GM21717 (cell line): ENCODE measurements around the gene KLHDC7B.
A peak's percentile ranks its signal among the peaks of the same experiment; 100 is the strongest.
"Not testable (repeated sequence)": the region's sequence is repeated elsewhere in the genome, so short reads cannot be mapped to it uniquely, and the experiment has no call there.

Experiments
- ATAC-seq: cut with Tn5 transposase; IDR thresholded peaks from one replicate; pipeline ENCODE4 v1.9.1; 2021; ENCODE audit warnings: mild to moderate bottlenecking, moderate library complexity; ENCODE audit not compliant: unreplicated experiment

KLHDC7B gene

GRCh38 chr22:50529416-50529896 lies 16.2 kb upstream of the KLHDC7B start:
- ATAC-seq, result no peak

DNA sequence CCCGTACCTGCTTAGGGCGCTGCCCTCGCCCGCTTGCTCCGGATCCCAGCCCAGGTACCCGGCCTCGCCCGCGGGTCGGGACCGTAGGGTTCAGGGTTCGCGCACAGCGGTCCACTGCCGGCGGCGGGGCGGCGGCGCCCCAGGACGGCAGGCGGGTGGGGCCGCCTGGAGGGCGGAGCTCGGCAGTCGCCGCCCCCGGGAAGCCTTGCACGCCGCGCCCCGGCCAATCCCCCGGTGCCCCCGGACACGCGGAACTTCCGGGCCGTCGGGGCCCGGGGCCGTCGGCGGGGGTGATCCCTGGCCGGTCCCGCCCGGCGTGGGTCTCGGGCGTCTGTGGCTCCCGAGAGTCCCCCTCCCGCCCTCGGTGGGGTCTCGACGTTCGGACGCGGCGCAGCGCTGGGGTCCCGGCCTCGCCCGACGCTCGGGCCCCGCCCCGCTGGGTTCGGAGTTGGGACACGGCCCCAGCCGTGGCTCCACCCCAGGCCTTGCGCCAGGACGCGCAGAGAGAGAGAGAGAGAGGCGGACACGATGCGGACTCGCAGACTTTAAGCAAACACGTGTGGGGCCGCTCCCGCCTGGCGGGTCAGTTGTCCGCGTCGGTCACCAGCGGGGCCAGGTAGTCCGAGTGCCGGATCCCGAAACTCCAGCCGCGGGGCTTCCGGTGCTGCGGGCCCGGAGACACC lies 15.7 kb upstream of the KLHDC7B start, which contains the start of gene TYMP:
TYMP (minus strand) TSS at position 116 of the 683 bp plus-strand sequence. CDS start 303 bp downstream, outside the sequence.
- no peak for ATAC-seq

GRCh38 chr22:50530580-50530876 lies 15.2 kb upstream of the KLHDC7B start:
- no peak for ATAC-seq

GRCh38 chr22:50530877-50531545 lies 14.7 kb upstream of the KLHDC7B start:
- no peak for ATAC-seq

DNA sequence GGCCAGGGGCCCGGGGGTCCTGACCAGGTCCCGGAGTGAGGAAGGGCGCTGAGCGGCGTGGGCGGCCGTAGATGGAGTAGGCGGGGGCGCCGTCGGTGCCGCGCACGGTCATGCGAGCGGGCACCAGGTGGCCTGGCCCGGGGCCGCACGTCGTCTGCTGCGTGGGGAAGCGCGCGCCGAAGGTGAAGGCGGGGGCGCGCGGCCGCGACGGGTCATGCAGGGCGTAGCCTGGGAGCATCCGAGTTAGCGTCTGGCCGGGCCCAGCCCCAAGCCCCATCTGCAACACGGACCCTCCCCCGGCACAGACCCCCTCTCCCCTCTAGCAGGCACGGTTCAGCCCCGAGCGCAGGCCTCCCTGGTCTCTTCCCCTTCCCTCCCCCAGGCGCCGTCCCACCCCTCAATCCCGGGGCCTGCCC lies 14.1 kb upstream of the KLHDC7B start:
- ATAC-seq, result no peak

GRCh38 chr22:50531962-50532674 lies 13.6 kb upstream of the KLHDC7B start:
- ATAC-seq, result no peak

GRCh38 chr22:50532824-50533796 lies 12.6 kb upstream of the KLHDC7B start:
- no peak for ATAC-seq

DNA sequence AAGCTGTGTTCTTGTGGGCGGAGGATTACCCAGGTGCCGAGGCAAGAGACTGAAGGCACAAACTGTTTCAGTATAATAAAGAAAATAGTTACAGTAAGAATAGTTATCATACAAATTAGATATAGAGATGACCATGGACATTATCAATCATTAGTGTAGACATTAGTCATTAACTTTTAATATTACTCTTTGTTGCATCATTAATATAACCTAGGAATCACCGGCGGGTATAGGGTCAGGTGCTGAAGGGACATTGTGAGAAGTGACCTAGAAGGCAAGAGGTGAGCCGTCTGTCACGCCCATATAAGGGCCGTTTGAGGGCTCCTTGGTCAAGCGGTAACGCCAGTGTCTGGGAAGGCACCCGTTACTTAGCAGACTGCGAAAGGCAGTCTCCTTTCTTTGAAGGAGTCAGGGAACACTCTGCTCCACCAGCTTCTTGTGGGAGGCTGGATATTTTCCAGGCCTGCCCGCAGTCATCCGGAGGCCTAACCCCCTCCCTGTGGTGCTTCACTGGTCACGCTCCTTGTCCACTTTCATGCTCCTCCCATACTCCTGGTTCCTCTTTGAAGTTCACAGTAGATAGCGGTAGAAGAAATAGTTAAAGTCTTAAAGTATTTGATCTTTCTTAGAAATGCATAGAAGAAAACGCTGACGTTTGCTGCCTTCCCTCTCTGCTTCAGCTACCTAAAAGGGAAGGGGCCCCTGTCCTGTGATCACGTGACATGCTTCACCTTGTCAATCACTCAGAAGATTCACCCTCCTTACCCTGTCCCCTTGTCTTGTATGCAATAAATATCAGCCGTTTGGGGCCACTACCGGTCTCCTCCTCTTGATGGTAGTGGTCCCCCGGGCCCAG lies 11.6 kb upstream of the KLHDC7B start:
- ATAC-seq, result not testable (repeated sequence)

DNA sequence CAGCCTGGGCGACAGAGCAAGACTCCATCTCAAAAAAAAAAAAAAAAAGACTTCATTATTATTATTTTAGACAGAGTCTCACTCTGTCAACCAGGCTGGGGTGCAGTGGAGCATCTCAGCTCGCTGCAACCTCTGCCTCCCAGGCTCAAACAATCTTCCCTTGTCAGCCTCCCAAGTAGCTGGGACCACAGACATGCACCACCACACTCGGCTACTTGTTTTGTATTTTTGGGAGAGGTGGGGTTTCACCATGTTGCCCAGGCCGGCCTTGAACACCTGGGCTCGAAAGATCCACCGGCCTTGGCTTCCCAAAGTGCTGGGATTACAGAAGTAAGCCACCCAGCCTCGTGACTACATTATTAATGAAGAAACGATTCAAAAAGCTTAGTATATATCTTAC lies 10.6 kb upstream of the KLHDC7B start:
- no peak for ATAC-seq

- no peak for ATAC-seq
Measured at GRCh38 chr22:50536226-50536625, 9.5 kb upstream of the KLHDC7B start.

- no peak for ATAC-seq
Measured at GRCh38 chr22:50537765-50538164, 7.9 kb upstream of the KLHDC7B start.

DNA sequence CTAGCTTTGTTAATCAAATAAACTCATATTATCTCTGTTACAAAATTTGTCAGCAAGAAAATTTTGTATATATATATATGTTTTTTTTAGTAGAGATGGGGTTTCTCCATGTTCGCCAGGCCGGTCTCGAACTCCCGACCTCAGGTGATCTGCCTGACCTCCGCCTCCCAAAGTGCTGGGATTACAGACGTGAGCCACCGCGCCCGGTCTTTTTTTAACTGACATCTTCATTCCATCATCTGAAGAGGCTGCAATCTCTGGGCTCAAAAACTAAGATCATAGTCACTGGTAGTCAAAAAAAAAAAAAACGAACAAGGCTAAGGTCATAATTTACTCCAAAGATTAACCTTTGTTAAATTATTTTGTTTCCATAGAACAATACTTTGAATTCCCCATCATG lies 5.3 kb upstream of the KLHDC7B start:
- no peak for ATAC-seq

- ATAC-seq, result not testable (repeated sequence)
Measured at GRCh38 chr22:50541667-50542026, 4.1 kb upstream of the KLHDC7B start.

GRCh38 chr22:50542416-50542927 lies 3.2 kb upstream of the KLHDC7B start:
- peak; percentile 24 for ATAC-seq

DNA sequence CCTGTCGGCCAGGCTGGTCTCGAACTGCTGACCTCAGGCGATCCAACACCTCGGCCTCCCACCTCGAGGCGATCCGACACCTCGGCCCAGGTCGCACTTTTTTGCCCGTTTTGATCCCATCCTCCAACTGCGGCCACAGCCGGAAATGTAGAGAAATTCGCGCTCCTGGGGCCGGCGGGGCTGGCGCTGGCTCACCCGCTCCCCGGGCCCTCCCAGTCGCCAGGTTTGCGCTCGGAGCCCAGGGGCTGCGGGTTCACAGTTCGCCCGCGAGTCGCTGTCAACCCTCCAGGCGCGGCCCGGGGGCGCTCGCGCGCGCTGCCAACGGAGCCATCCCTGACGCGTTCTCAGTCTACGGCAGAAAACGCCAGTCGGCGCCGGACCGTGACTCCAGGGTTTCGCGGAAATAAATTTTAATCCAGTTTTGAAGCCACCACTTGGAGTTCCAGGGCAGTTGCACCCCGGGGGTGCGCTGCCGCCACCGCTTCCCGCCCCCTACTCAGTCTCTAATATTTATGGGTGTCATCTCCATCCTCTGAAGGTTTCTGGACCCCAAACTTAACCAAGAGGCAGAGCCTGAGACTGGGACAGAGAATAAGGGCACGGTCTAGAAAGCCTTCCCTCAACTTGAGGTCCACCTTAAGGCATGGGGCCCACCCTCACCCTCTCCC lies 1.5 kb upstream of the KLHDC7B start:
- ATAC-seq, result no peak

GRCh38 chr22:50544746-50545253 lies 899 bp upstream of the KLHDC7B start:
- no peak for ATAC-seq

DNA sequence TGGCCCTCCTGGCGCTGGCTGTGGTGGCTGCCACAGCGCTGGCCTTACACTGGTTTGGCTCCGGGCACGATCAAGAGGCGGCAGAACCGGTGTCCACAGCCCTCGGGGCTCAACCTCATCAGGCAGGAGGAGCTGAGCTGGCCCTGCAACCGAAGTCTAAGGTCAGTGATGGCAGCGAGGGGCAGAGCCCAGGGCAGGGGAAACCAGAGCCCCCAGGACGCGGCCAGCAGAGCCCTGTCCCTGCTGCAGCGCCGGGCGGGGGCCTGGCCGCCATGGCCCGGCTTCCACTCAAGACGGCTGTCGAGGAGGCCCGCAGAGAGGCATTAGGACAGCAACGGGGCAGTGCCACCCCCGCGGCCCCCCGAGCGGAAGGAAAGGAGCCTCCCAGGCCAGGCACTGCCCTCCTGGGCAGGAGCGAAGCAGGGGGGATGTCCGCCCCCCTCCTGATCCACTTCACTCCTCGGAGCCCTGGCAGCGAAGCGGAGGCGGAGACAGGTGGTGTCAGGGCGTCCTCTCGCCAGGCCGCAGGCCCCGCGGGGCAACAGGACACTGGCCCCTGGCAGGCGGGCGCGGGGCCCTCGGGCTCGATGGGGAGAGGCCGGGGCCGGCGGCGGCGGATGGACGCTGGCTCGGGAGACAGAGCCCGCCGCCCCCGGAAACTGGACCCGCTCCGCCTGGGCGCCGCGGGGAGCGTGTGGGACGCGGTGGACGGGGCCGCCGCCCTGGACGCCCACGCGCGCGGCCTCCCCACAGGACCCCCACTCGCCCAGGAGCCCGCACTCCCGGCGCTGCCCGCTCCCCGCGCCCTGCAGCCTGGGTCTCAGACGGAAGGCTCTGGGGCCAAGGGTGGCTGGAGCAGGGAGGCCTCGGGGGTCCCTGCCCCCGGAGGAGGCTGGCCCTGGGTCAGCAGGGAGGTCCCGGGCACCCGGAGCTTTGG lies 895 bp downstream of the KLHDC7B start:
- ATAC-seq, result no peak
